ENCODE data around the gene ZNF469. TPM values are rescaled to one million over a fixed set of nuclear protein-coding genes. Genes with fewer than 3 reads are reported as not detected.

Gene ZNF469
- total and polyA plus RNA-seq, 9 of the 15 experiments (the other 6 are each of a cell fraction or from before 2014, with no cell fraction given), result 0.01 to 0.04 TPM; not detected in 7

DNA sequence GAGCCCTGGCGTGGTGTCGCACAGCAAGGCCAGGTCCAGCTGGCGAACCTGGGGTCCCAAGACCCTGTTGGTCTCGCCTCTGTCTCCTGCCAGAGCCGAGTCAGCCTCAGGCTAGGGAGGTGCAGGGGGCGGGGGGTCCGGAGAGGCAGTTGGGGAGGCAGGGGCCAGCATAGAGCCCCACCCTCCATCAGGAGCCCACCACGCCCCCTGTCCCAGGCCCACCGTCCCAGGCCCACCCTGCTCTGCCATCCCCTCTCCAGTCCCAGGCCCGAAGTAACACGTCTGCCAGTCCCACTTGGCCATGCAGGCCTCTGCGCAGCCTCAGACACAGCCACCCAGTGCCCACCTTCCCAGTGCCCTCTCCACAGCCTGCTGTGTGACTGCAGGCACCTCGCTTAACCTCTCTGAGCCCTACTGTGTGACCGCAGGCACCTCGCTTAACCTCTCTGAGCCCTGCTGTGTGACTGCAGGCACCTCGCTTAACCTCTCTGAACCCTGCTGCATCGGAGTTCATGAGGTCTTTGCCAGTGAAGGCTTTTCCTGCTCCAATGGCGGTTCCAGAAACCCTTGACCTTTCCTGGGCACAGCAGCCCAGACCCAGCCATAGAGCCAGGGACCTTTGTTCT, 29.3 kb downstream of the ZNF469 start (continued):
- TF ChIP-seq FOXM1 (IDR thresholded peaks at IDR 0.05; ENCODE audit: low read depth) (peak; percentile 77), FOXM1 (CRISPR knock-in tag; IDR thresholded peaks at IDR 0.05; ENCODE audit: low read depth) (no peak), HDGF (IDR thresholded peaks at IDR 0.05) (no peak), HMG20A (CRISPR knock-in tag; conservative IDR thresholded peaks at IDR 0.05) (no peak), CBFA2T3 (IDR thresholded peaks at IDR 0.05) (no peak), DACH1 (IDR thresholded peaks at IDR 0.05; ENCODE audit: partially characterized antibody) (peak; percentile 61), YBX1 (IDR thresholded peaks at IDR 0.05) (no peak), SPI1 (IDR thresholded peaks at IDR 0.05; ENCODE audit: borderline replicate concordance, low read depth, low read length) (no peak), SNRNP70 (optimal IDR thresholded peaks at IDR 0.05; ENCODE audit: low read depth, low read length) (no peak), ZNF431 (CRISPR knock-in tag; IDR thresholded peaks at IDR 0.05) (no peak), SMARCA5 (IDR thresholded peaks at IDR 0.05) (peak; percentile 100), SREBF1 (IDR thresholded peaks at IDR 0.05; ENCODE audit: borderline replicate concordance, low read depth, low read length) (0 out of 2 replicates have a peak, but pooled peaks have one; percentile 32)
- TF ChIP-seq, protein P1, sequence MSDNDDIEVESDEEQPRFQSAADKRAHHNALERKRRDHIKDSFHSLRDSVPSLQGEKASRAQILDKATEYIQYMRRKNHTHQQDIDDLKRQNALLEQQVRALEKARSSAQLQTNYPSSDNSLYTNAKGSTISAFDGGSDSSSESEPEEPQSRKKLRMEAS (CRISPR knock-in tag; IDR thresholded peaks at IDR 0.05), result peak; percentile 36; the same call in 1 of the 2 replicates
- TF ChIP-seq, protein P2, sequence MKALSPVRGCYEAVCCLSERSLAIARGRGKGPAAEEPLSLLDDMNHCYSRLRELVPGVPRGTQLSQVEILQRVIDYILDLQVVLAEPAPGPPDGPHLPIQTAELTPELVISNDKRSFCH (CRISPR knock-in tag; IDR thresholded peaks at IDR 0.05), result no peak
- TF ChIP-seq, protein P2 (tag; IDR thresholded peaks at IDR 0.05), result no peak
- TF ChIP-seq, protein P3, sequence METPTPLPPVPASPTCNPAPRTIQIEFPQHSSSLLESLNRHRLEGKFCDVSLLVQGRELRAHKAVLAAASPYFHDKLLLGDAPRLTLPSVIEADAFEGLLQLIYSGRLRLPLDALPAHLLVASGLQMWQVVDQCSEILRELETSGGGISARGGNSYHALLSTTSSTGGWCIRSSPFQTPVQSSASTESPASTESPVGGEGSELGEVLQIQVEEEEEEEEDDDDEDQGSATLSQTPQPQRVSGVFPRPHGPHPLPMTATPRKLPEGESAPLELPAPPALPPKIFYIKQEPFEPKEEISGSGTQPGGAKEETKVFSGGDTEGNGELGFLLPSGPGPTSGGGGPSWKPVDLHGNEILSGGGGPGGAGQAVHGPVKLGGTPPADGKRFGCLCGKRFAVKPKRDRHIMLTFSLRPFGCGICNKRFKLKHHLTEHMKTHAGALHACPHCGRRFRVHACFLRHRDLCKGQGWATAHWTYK (CRISPR knock-in tag; IDR thresholded peaks at IDR 0.05), result no peak
- TF ChIP-seq, protein P4, sequence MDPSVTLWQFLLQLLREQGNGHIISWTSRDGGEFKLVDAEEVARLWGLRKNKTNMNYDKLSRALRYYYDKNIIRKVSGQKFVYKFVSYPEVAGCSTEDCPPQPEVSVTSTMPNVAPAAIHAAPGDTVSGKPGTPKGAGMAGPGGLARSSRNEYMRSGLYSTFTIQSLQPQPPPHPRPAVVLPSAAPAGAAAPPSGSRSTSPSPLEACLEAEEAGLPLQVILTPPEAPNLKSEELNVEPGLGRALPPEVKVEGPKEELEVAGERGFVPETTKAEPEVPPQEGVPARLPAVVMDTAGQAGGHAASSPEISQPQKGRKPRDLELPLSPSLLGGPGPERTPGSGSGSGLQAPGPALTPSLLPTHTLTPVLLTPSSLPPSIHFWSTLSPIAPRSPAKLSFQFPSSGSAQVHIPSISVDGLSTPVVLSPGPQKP (CRISPR knock-in tag; IDR thresholded peaks at IDR 0.05), result no peak
- TF ChIP-seq, protein P5, sequence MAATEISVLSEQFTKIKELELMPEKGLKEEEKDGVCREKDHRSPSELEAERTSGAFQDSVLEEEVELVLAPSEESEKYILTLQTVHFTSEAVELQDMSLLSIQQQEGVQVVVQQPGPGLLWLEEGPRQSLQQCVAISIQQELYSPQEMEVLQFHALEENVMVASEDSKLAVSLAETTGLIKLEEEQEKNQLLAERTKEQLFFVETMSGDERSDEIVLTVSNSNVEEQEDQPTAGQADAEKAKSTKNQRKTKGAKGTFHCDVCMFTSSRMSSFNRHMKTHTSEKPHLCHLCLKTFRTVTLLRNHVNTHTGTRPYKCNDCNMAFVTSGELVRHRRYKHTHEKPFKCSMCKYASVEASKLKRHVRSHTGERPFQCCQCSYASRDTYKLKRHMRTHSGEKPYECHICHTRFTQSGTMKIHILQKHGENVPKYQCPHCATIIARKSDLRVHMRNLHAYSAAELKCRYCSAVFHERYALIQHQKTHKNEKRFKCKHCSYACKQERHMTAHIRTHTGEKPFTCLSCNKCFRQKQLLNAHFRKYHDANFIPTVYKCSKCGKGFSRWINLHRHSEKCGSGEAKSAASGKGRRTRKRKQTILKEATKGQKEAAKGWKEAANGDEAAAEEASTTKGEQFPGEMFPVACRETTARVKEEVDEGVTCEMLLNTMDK (IDR thresholded peaks at IDR 0.05; ENCODE audit: borderline replicate concordance, insufficient read depth, low read depth, low read length, poor library complexity, severe bottlenecking), result no peak

All from K562 (cell line).